IMR-90 (cell line): ENCODE data around the gene KNTC1. TPM values are rescaled to one million over a fixed set of nuclear protein-coding genes. Genes with fewer than 3 reads are reported as not detected.
"Not testable (repeated sequence)": the region's sequence is repeated elsewhere in the genome, so short reads cannot be mapped to it uniquely, and the experiment has no call there.

Experiments
- ATAC-seq: fragments of 200-7000 bp; cut with Tn5 transposase; 2 replicates; pipeline ENCODE4 v1.9.1; 2020; ENCODE audit warnings: low read depth, mild to moderate bottlenecking, moderate library complexity
- BruUV-seq: library from RNA; stranded (reverse); fragments of 400-500 nt; replicated peaks from 2 replicates; lab custom pipeline; 2021; lab: Mats Ljungman, UMichigan
- CTCF ChIA-PET: fragments of 300-600 bp; formaldehyde crosslinking; extraction: SDS; loops from one replicate; lab custom pipeline; 2021; ENCODE audit warnings: antibody characterized with exemption; lab: Yijun Ruan, JAX
- POLR2A ChIA-PET: fragments of 300-600 bp; sonication (Branson Sonifier 250); formaldehyde crosslinking; loops from one replicate; lab custom pipeline; 2022; ENCODE audit warnings: antibody characterized with exemption; ENCODE audit not compliant: unreplicated experiment; lab: Charles Lee
- DNase-seq: peaks from one replicate; pipeline ENCODE4 v3.0.0; 2013
- H2AFZ ChIP-seq: replicated peaks from 2 replicates; pipeline ENCODE3; 2013; ENCODE audit warnings: low read length, mild to moderate bottlenecking; ENCODE audit not compliant: poor library complexity
- H2AK5ac ChIP-seq: 2 replicates; pipeline ENCODE4 v1.6.1; 2013; ENCODE audit warnings: low read depth, low read length, inconsistent platforms
- H2AK9ac ChIP-seq: replicated peaks from 2 replicates; pipeline ENCODE3; 2013; ENCODE audit warnings: mild to moderate bottlenecking, low read depth, low read length, moderate library complexity; ENCODE audit not compliant: poor library complexity
- H2BK120ac ChIP-seq: 2 replicates; pipeline ENCODE4 v1.6.1; 2013; ENCODE audit warnings: low read depth, low read length, inconsistent platforms
- H2BK15ac ChIP-seq: 3 replicates; pipeline ENCODE4 v1.6.1; 2013; ENCODE audit warnings: low read depth, low read length, inconsistent platforms
- H2BK20ac ChIP-seq: 2 replicates; pipeline ENCODE4 v1.6.1; 2013; ENCODE audit warnings: low read depth, mild to moderate bottlenecking, inconsistent platforms, low read length, moderate library complexity
- H2BK5ac ChIP-seq: 2 replicates; pipeline ENCODE4 v1.6.1; 2013; ENCODE audit warnings: mild to moderate bottlenecking, low read depth, low read length, inconsistent platforms; ENCODE audit not compliant: poor library complexity, severe bottlenecking
- H3K14ac ChIP-seq: replicated peaks from 2 replicates; pipeline ENCODE4 v1.6.1; 2013; ENCODE audit warnings: low read depth, low read length, inconsistent platforms
- H3K18ac ChIP-seq: 2 replicates; pipeline ENCODE4 v1.6.1; 2013; ENCODE audit warnings: low read depth, low read length, control low read depth
- H3K23ac ChIP-seq: 2 replicates; pipeline ENCODE4 v1.6.1; 2013; ENCODE audit warnings: low read depth, low read length, inconsistent platforms
- H3K27ac ChIP-seq: 2 replicates; pipeline ENCODE4 v1.5.1; 2013; ENCODE audit warnings: mild to moderate bottlenecking, control low read depth, low read length; ENCODE audit not compliant: insufficient read depth
- H3K27me3 ChIP-seq: 2 replicates; pipeline ENCODE4 v1.6.1; 2013; ENCODE audit warnings: low read length; ENCODE audit not compliant: control insufficient read depth, insufficient read depth
- H3K36me3 ChIP-seq: 2 replicates; pipeline ENCODE4 v1.6.1; 2013; ENCODE audit warnings: low read length, mixed read lengths; ENCODE audit not compliant: control insufficient read depth, insufficient read depth
- H3K4ac ChIP-seq: 2 replicates; pipeline ENCODE4 v1.6.1; 2013; ENCODE audit warnings: low read depth, low read length, inconsistent platforms
- H3K4me1 ChIP-seq: 2 replicates; pipeline ENCODE4 v1.6.1; 2013; ENCODE audit warnings: low read length, mixed read lengths; ENCODE audit not compliant: control insufficient read depth, insufficient read depth
- H3K4me2 ChIP-seq: 2 replicates; pipeline ENCODE4 v1.6.1; 2013; ENCODE audit warnings: low read depth, mild to moderate bottlenecking, control low read depth, low read length, moderate library complexity
- H3K4me3 ChIP-seq: 2 replicates; pipeline ENCODE4 v1.5.1; 2013; ENCODE audit warnings: low read depth, mild to moderate bottlenecking, control low read depth, low read length, moderate library complexity; ENCODE audit not compliant: insufficient read depth
- H3K56ac ChIP-seq: 2 replicates; pipeline ENCODE4 v1.6.1; 2013; ENCODE audit warnings: low read length, inconsistent platforms; ENCODE audit not compliant: insufficient read depth; ENCODE audit errors: extremely low read depth
- H3K79me1 ChIP-seq, 2 experiments: 2 replicates each; pipeline ENCODE4 v1.6.1; 2013; ENCODE audit warnings: low read length in 2 of 2, inconsistent platforms in 1 of 2, low read depth in 1 of 2
- H3K9ac ChIP-seq: 2 replicates; pipeline ENCODE4 v1.6.1; 2013; ENCODE audit warnings: low read depth, low read length, control low read depth
- H3K9me1 ChIP-seq: 2 replicates; pipeline ENCODE4 v1.6.1; 2013; ENCODE audit warnings: low read length, inconsistent platforms; ENCODE audit not compliant: insufficient read depth
- H3K9me3 ChIP-seq: 2 replicates; pipeline ENCODE4 v1.6.1; 2013; ENCODE audit warnings: low read length; ENCODE audit not compliant: control insufficient read depth, insufficient read depth
- H4K20me1 ChIP-seq: 2 replicates; pipeline ENCODE4 v1.6.1; 2013; ENCODE audit warnings: low read length, inconsistent platforms; ENCODE audit not compliant: insufficient read depth
- H4K5ac ChIP-seq: 2 replicates; pipeline ENCODE4 v1.6.1; 2013; ENCODE audit warnings: mild to moderate bottlenecking, low read depth, low read length, control low read depth
- H4K8ac ChIP-seq, 2 experiments: 2 replicates each; pipeline ENCODE4 v1.6.1; 2013; ENCODE audit warnings: low read depth in 2 of 2, low read length in 2 of 2, control low read depth in 1 of 2, inconsistent platforms in 1 of 2
- H4K91ac ChIP-seq: 2 replicates; pipeline ENCODE4 v1.6.1; 2013; ENCODE audit warnings: low read depth, low read length, inconsistent platforms; ENCODE audit not compliant: insufficient read depth
- WGBS, 2 experiments: methylation state at CpG; one replicate each; pipeline versions ENCODE4 v1.1.5 to v1.1.7; 2013; ENCODE audit warnings: missing lambda C conversion rate in 2 of 2; ENCODE audit not compliant: insufficient read length in 1 of 2; ENCODE audit errors: extremely low coverage in 2 of 2; 5-methylcytosine and 5-hydroxymethylcytosine counted together
- dilution Hi-C: fragments of 300-500 bp; cut with HindIII; formaldehyde crosslinking; loops from one replicate; pipeline ENCODE4 v1.14.3; 2018; ENCODE audit warnings: low sequenced_read_pairs; ENCODE audit not compliant: unreplicated experiment
- in situ Hi-C: fragments of 300-500 bp; cut with MboI; formaldehyde crosslinking; loops from 3 replicates; pipeline ENCODE4 v1.14.3; 2019; ENCODE audit warnings: low sequenced_read_pairs, inconsistent platforms, mixed read lengths
- intact Hi-C: fragments of 100-400 bp; cut with micrococcal nuclease; formaldehyde crosslinking; loops from 2 replicates; pipeline ENCODE4 v1.10.0; 2022
- polyA plus RNA-seq, 3 experiments: library from polyadenylated mRNA; depleted of rRNA; stranded (reverse); fragments of >200 nt; gene quantifications; 2 replicates each; pipeline ENCODE4 v1.2.3, GENCODE V29; 2012; ENCODE audit warnings: low replicate concordance in 1 of 3
- total RNA-seq: library from RNA; depleted of rRNA; stranded (reverse); fragments of >200 nt; gene quantifications from 2 replicates; pipeline ENCODE4 v1.2.3, GENCODE V29; 2012

The KNTC1 gene
- total and polyA plus RNA-seq, 2 of the 4 experiments (the other 2 are of a cell fraction), result 16.6 to 23.7 TPM

GRCh38 chr12:122493222-122493621 is 33.8 kb upstream of the KNTC1 start:
- dilution Hi-C loops, H2BK15ac ChIP-seq, H4K91ac ChIP-seq, intact Hi-C loops, H3K4me3 ChIP-seq, H3K27me3 ChIP-seq, H3K9ac ChIP-seq, H2AFZ ChIP-seq, ATAC-seq, H3K18ac ChIP-seq, H2BK20ac ChIP-seq, BruUV-seq, H3K4me1 ChIP-seq, H4K8ac ChIP-seq, H4K5ac ChIP-seq, H3K4ac ChIP-seq, H3K9me3 ChIP-seq, H3K14ac ChIP-seq, H2AK9ac ChIP-seq, H2BK120ac ChIP-seq, in situ Hi-C loops, H2BK5ac ChIP-seq, H3K4me2 ChIP-seq, DNase-seq, H3K9me1 ChIP-seq, H3K27ac ChIP-seq, H2AK5ac ChIP-seq, H3K23ac ChIP-seq, H3K56ac ChIP-seq, POLR2A ChIA-PET, CTCF ChIA-PET: not testable (repeated sequence)
- H3K36me3 ChIP-seq, result peaks cover 29% of the 10 kb centered on the region
- no CpG with 5 or more reads among the region's 6 CpGs for WGBS, 2 experiments
- peaks cover 25 to 57% of the 10 kb centered on the region in 2 experiments for H3K79me1 ChIP-seq
- H4K20me1 ChIP-seq, result peaks cover 26% of the 10 kb centered on the region
